H4 (cell line): ENCODE results near the gene TSR2. TPM values are rescaled to one million over a fixed set of nuclear protein-coding genes. Genes with fewer than 3 reads are reported as not detected.

Experiments
- DNase-seq: peaks from one replicate; pipeline ENCODE4 v3.0.0-alpha.2; 2015; ENCODE audit warnings: low spot score
- total RNA-seq: library from RNA; depleted of rRNA; stranded (reverse); fragments of >200 nt; shearing (Covaris generic); gene quantifications from 2 replicates; pipeline ENCODE4 v1.2.3, GENCODE V29; 2014; rRNA removed

The TSR2 gene, protein sequence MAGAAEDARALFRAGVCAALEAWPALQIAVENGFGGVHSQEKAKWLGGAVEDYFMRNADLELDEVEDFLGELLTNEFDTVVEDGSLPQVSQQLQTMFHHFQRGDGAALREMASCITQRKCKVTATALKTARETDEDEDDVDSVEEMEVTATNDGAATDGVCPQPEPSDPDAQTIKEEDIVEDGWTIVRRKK
- 21.5 and 27.4 TPM in 2 replicates for total RNA-seq

DNA sequence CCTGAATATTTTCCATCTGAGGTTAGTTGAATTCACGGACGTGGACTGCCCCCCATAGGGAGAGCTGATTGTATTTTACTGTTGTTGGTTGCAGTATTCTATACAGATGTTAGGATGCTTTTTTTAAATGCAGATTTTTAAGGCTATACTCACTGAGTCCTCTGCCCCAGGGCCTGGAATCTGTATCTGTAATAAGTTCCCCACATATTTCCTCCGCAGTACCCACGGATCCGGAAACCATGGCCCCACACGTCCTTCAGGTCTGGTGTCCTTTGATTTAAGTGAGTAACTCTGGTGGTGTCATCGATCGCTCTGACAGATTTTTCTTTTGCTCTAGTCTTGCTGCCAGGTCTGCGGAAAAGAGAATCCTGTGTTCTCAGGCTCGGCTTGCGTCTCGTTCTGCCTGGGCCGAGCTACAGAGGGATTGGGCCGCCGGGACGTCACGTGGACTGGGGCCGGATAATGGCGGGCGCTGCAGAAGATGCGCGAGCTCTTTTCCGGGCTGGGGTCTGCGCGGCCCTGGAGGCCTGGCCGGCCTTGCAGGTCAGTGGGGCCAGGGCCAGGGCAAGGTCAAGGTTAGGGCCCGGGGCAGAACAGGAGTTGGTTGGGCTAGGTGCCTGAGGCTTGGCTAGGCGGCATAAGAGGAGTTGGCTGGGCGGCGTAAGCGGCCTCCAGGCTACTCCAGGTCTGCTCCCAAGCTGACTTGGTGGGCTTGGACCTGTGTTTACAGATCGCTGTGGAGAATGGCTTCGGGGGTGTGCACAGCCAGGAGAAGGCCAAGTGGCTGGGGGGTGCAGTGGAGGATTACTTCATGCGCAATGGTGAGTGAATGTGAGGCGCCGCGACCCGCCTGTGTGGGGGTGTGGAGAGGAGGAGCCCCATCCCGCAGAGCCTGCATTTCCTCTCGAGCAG, at the start of gene TSR2:
TSS of gene TSR2 (plus strand) at position 445 of the 912 bp plus-strand sequence. CDS start at position 463, 18 bp downstream.
- peak; percentile 86 for DNase-seq

DNA sequence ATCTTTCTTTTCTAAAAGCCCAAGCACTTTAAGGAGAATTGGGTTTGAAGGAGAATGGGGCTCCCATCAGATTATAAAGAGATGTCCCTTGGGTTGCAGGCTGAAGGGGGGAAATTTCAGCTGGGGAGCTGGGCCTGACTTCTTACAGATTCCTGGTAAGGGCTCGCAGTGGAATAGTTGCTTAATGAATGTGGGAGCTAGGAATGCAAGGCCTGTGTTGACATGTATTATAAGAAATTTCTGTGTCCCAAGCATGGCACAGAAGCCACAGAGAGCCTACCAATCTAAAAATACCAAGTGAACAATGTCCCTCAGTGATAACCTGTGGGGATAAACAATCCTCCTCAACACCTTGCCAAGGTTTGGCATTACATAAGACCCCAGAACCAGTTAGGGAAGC, 43.1 kb upstream of the TSR2 start:
- DNase-seq: no peak

GRCh38 chrX:54407266-54407665, 32.9 kb upstream of the TSR2 start:
- no peak for DNase-seq

DNA sequence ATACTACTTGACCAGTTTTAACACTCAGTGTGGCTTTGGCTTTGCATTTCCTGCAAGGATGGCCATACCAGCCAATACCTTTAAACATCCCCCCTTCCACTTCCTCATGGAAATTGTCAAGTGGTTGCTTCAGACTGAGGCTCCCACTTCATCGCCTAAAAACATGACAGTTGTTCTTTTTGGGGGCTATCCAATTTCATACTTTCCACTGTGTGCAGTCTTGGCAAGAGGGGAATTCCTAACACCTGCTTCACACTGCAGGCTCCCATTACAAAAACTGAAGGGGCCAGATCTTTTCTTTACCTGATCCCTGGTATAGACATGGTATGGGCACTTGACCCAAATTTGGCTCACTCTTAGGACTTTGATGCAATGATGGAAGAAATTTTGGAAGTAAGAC, 28.5 kb upstream of the TSR2 start:
- no peak for DNase-seq

- no peak for DNase-seq
Measured at GRCh38 chrX:54413753-54414152, 26.5 kb upstream of the TSR2 start.

GRCh38 chrX:54415534-54416350, 24.5 kb upstream of the TSR2 start:
- peak; percentile 36 for DNase-seq

- DNase-seq: no peak
Measured at GRCh38 chrX:54416965-54417364, 23.2 kb upstream of the TSR2 start.

- DNase-seq: no peak
Measured at GRCh38 chrX:54419559-54420302, 20.5 kb upstream of the TSR2 start.

GRCh38 chrX:54422168-54422567, 18.0 kb upstream of the TSR2 start:
- DNase-seq: no peak

- DNase-seq: no peak
Measured at GRCh38 chrX:54423161-54423888, 16.9 kb upstream of the TSR2 start.

- no peak for DNase-seq
Measured at GRCh38 chrX:54427837-54428424, 12.3 kb upstream of the TSR2 start.

- DNase-seq: no peak
Measured at GRCh38 chrX:54430519-54430918, 9.7 kb upstream of the TSR2 start.

GRCh38 chrX:54435121-54435520, 5.1 kb upstream of the TSR2 start:
- DNase-seq: no peak

DNA sequence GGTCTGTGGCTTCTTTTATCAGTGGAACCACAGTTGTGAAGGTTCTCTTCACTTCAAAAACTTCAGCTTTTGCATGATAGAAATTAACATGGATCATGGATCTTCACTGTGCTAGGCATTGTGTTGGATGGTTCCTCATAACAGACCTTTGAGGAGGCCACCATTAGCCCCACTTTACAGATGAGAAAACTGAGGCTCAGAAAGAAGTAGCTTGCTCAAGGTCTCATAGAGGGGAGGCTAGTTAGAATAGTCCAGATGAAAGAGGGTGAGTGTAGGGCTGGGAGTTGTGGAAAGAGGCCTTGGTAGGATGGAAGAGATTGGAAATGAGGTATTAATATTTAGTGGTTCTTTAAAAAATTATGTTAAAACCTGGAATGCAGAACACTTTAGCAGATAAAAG, 2.6 kb downstream of the TSR2 start:
- DNase-seq: no peak

DNA sequence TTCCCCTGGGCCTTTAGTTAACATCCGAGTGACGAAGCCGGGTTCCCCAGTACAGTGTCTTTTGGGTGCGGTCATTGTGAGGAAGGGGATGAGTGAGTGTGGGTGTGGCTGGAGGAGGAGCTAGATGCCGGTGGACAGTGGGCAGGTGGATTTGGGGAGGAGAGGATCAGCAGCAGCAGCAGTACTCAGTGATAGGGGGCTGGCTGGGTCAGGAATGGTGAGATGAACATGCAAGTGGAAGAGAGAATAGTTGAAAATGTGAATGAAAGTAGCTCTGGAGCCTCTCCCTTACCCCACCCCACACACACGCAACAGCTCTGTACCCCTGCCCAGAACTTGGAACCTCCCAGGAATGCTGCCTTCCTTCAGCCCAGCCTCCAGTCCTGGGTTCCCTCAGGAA, 4.5 kb downstream of the TSR2 start:
- DNase-seq: no peak

DNA sequence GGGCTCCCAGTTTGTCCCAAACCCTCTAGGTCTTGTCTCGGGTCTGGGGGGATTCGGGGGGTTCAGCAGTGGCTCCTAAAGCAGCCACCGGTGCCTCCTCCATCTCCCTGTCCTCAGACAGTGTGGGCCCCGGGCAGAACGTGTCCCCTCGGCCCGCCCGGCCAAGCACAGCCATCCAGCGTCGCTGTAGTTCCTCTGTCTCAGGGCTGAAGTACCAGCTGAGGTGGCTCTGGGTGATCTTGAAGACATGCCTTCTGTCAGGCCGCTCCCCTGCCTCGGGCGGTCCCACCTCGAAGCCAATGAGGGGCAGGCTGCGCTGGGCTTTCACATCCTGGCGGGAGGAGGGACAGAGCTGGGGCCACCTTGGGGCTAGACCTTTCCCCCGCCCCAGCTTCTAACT, 5.9 kb downstream of the TSR2 start:
- no peak for DNase-seq

GRCh38 chrX:54447461-54447860, 7.3 kb downstream of the TSR2 start:
- DNase-seq: no peak

DNA sequence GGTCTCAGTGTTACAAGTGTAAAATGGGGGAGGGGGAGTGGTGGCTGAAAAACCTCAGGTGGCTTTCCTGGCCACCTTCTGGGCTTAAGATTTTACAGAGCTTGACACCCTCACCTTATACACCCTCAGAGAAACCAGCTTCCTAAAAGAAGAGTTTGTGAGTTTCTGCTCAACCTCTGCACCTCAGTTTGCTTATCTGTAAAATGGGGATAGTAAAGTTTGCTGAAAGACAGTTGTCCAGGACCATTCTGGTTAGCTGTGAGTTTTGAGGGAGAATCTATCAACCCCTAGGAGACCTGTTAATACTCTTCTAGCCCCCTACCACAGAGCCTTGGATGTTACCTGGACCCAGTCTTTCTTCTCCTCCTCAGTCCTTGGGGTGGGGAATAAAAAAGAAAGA, 9.7 kb downstream of the TSR2 start:
- DNase-seq: no peak

DNA sequence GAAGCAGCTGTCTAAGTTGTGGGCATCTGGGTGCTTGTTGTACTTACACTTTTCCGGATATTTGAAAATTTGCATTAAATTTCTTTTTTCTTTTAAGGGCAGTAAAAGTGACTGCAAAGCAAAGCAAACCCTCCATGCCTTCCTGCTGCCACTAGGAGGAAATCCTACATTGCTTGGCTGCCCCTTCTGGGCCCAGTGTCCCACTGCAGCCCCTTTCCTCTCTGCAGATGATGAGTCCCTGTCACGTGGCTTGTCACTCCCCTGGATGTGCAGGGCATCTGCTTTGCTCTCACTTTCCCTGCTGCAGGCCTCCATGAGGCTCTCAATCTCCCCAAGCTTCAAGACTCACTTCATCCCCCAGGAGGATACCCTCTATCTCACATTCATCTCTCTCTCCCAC, 12.7 kb downstream of the TSR2 start:
- no peak for DNase-seq

GRCh38 chrX:54470054-54470760, 30.0 kb downstream of the TSR2 start:
- no peak for DNase-seq
